Kidney epithelial cell (primary cell): ENCODE measurements around the gene ZNF823. TPM values are rescaled to one million over a fixed set of nuclear protein-coding genes. Genes with fewer than 3 reads are reported as not detected.
"Not testable (repeated sequence)": the region's sequence is repeated elsewhere in the genome, so short reads cannot be mapped to it uniquely, and the experiment has no call there.

Experiments used
- DNase-seq: peaks from one replicate; pipeline ENCODE4 v3.0.0-alpha.2; 2010; ENCODE audit warnings: low read depth
- H3K27me3 ChIP-seq: 2 replicates; pipeline ENCODE4 v1.6.0; 2011; ENCODE audit warnings: low read length; ENCODE audit not compliant: control insufficient read depth, insufficient read depth
- H3K36me3 ChIP-seq: 2 replicates; pipeline ENCODE4 v1.5.1; 2011; ENCODE audit warnings: low read length; ENCODE audit not compliant: control insufficient read depth, insufficient read depth
- H3K4me3 ChIP-seq: 2 replicates; pipeline ENCODE4 v1.5.1; 2011; ENCODE audit warnings: low read depth, mild to moderate bottlenecking, control low read depth, low read length
- total RNA-seq: library from RNA; depleted of rRNA; stranded (reverse); fragments of >200 nt; gene quantifications from 2 replicates; pipeline ENCODE4 v1.2.3, GENCODE V29; 2015
- TF ChIP-seq, protein P1 (sequence below): IDR thresholded peaks from 2 replicates; pipeline ENCODE4 v1.5.1; 2011; ENCODE audit warnings: mild to moderate bottlenecking, moderate library complexity, low read length, control low read depth, inconsistent platforms; ENCODE audit not compliant: insufficient read depth, poor library complexity, severe bottlenecking

Gene ZNF823
- total RNA-seq, 1 donor from 2014 or later = 6.0 TPM

DNA sequence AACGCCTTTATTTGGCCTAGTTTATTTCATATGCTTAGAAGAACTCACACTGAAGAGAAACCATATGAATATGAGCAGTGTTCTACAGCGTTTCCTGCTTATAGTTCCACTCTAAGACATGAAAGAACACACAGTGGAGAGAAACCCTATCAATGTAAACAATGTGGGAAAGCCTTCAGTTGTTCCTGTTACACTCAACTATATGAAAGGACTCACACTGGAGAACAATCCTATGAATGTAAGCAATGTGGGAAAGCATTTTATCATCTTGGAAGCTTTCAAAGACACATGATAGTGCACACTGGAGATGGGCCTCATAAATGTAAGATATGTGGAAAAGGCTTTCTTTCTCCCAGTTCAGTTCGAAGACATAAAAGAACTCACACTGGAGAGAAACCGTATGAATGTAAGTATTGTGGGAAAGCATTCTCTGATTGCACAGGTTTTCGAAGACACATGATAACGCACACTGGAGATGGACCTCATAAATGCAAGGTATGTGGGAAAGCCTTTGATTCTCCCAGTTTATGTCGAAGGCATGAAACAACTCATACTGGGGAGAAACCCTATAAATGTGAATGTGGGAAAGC lies 41.8 kb upstream of the ZNF823 start:
- H3K36me3 ChIP-seq = peaks cover 3% of the 10 kb centered on the region

DNA sequence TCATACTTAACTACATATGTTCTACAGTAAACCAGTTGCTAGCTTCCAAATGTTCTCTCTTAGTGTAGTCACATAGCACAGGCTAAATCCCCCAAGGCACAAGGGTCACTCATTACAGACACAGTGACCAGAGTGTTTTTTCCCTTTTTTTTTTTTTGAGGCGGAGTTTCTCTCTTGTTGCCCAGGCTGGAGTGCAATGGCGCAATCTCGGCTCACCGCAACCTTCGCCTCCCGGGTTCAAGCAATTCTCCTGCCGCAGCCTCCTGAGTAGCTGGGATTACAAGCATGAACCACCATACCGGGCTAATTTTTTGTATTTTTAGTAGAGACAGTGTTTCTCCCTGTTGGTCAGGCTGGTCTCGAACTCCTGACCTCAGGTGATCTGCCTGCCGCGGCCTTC lies 37.9 kb upstream of the ZNF823 start:
- not testable (repeated sequence) for H3K27me3 ChIP-seq, H3K36me3 ChIP-seq, DNase-seq, H3K4me3 ChIP-seq

More for the DNA sequence above, 41.8 kb upstream of the ZNF823 start:
- no peak for DNase-seq
- Histone ChIP-seq H3K27me3 (no peaks in the 10 kb centered on the region), H3K4me3 (no peak overlapping the region)
- TF ChIP-seq, protein P1, sequence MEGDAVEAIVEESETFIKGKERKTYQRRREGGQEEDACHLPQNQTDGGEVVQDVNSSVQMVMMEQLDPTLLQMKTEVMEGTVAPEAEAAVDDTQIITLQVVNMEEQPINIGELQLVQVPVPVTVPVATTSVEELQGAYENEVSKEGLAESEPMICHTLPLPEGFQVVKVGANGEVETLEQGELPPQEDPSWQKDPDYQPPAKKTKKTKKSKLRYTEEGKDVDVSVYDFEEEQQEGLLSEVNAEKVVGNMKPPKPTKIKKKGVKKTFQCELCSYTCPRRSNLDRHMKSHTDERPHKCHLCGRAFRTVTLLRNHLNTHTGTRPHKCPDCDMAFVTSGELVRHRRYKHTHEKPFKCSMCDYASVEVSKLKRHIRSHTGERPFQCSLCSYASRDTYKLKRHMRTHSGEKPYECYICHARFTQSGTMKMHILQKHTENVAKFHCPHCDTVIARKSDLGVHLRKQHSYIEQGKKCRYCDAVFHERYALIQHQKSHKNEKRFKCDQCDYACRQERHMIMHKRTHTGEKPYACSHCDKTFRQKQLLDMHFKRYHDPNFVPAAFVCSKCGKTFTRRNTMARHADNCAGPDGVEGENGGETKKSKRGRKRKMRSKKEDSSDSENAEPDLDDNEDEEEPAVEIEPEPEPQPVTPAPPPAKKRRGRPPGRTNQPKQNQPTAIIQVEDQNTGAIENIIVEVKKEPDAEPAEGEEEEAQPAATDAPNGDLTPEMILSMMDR = no peak

DNA sequence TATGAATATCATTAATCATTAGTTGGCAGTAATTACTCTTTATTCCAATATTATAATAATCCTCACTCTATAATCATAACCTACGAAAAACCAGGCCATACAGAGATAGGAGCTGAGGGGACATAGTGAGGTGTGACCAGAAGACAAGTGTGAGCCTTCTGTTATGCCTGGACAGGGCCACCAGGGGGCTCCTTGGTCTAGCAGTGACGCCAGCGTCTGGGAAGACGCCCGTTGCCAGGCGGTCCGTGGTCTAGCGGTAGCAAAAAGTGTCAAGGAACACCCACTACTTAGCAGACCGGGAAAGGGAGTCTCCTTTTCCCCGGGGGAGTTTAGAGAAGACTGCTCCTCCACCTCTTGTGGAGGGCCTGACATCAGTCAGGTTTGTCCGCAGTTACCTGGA lies 32.8 kb upstream of the ZNF823 start:
- H3K4me3 ChIP-seq, H3K36me3 ChIP-seq, H3K27me3 ChIP-seq, DNase-seq: not testable (repeated sequence)

DNA sequence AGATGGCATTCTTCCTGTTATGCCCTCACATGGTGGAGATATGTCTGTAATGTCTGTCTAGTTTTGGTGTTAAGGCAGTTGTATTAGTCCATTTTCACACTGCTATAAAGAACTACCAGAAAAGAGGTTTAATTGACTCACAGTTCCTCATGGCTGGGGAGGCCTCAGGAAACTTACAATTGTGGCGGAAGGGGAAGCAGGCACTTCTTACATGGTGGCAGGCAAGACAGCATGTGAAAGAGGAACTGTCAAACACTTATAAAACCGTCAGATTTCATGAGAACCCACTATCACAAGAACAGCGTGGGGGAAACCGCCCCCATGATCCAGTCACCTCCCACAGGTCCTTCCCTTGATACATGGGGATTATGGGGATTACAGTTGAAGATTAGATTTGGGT lies 31.2 kb upstream of the ZNF823 start:
- H3K4me3 ChIP-seq = no peak overlapping the region
- TF ChIP-seq, protein P1 = no peak
- no peak for DNase-seq
- H3K27me3 ChIP-seq = no peaks in the 10 kb centered on the region
- H3K36me3 ChIP-seq = no peaks in the 10 kb centered on the region

DNA sequence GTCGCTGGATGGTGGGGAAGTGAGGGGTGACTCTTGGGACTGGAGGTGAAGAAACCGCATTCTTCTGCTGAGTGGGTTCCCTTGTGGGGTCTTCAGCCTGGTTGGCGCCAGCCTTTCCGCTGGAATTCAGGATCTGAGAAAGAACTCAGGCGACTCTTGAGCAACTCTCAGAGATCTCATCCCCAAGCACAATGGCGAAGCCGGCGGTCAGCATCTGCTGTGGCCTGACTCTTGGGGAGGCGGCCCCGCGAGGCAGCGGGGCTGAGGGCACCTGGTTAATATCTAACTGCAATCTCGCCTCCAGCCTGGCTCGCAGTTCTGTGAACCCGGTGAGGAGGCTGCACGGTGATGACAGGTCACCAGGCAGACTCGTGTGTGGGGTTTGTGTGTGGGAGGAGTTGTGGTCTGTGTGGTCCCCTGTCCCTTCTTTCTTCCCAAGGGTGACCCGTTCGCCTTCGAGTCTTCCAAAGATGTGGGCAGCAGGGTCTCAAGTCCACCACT lies 28.9 kb upstream of the ZNF823 start:
- TF ChIP-seq, protein P1 = no peak
- Histone ChIP-seq H3K36me3 (no peaks in the 10 kb centered on the region), H3K27me3 (no peaks in the 10 kb centered on the region), H3K4me3 (peak overlapping the region; percentile 83)
- DNase-seq = peak; percentile 16

DNA sequence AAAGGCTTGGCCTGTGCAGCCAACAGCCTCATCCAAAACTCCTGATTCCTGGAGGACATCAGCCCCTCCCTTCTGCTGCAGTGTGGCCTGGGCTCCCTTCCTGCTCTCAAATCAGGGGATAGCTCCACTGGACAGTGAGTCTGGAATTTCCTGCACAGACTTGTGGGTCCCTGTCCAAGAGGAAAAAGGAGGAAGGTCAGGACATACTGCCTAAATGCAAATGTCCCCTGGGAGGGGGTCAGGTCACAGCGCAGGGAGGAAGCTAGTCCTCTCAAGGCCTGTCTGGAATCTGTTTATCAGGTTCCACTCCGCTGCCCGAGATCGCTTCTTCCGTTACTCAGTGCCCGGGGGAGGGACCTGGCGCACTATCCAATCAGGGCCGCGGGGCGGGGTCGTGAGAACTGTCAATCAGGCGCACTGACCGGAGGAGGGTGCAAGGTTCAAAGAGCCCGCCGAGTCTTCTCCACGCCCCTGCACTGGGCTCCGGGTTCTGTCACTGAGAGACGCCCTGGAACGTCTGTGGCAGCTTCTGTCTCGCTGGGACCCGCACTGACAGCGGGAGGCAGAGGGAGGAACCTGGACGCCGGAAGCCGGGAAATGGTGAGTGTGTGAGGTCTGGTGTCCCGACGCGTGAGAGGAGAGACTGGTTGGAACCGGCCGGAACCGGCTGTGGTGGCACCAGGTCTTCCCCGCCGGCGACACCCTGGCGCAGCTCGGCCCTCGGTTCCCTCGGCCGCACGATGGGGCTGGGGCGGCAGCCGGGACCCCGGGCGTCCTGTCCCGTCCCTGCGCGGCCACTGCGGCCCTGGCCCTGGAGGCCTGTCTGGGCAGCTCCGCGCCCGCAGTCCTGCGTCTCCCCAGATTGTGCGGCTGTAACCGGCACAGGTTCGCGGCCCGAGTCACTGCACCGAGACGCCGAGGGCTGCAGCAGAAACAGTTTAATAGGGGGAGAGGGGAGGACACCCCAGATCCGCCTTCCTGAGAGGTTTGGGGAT lies 28.1 kb upstream of the ZNF823 start, which contains the start of gene ZNF441:
Gene ZNF441, plus strand, starts transcription at position 404 of the 995 bp plus-strand sequence. Its CDS starts 194 bp downstream, at position 598.
- no peaks in the 10 kb centered on the region for H3K27me3 ChIP-seq
- peak within 1 kb of the TSS; percentile 83 for H3K4me3 ChIP-seq
- peak; percentile 69 for DNase-seq
- TF ChIP-seq, protein P1 = no peak
- no peaks in the 10 kb centered on the region for H3K36me3 ChIP-seq
